RCC 7860 (cell line): Measurements from ENCODE around the gene BRD3.
A peak's percentile ranks its signal among the peaks of the same experiment; 100 is the strongest.
"Not testable (repeated sequence)": the region's sequence is repeated elsewhere in the genome, so short reads cannot be mapped to it uniquely, and the experiment has no call there.

ENCODE experiments used
- DNase-seq: peaks from one replicate; pipeline ENCODE4 v3.0.0-alpha.2; 2015; ENCODE audit warnings: low spot score
- FAIRE-seq: peaks from 2 replicates; lab custom pipeline; 2012; peaks lifted over from hg19 to GRCh38; lab: Jason Lieb, UNC

BRD3 gene

DNA sequence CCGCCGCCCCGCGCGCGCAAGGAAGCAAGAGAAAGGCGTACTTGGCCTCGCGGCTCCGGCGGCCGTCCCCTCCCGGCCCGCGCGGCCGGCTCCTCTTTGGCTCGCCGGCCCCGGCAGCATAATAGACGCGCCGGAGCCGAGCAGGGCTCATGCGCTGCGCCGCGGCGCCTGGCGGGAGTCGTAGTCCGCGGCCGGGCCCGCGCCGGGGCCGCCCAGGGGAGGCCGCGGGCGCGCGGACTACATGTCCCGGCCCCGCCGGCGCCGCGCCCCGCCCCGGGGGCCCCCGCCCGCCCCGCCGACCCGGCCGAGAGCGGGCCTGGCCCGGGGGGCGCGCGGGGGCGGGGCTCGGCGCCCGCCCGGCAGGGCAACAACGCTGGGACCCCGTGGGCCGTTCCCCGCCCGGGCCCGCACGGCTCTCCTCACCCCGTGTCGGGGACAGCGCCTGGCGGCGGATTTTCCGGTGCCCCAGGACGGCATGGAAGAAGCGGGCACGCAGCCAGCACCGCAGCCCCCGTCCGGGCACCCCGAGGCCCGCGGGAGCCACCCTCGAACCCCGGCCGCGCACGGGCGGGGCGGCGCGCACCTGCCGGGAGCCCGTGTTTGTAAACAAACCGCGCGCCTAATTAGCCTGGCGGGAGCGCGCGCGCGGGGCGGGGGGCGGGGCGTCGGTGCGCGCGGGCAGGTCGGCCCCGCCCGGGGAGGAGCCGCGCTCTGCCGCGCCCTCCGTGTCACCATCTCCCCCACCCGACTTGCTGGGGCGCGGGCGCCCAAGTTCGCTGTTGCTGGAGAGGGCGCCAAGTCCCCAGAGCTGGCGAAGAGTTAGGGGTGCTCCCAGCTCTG, at the start of gene BRD3:
BRD3 (minus strand) TSS at position 123 of the 840 bp plus-strand sequence. CDS start 14,549 bp downstream, outside the sequence.
- DNase-seq, result peak; percentile 71
- no peak for FAIRE-seq

GRCh38 chr9:134112561-134112960, 44.7 kb upstream of the BRD3 start:
- FAIRE-seq (no peak), DNase-seq (no peak)

DNA sequence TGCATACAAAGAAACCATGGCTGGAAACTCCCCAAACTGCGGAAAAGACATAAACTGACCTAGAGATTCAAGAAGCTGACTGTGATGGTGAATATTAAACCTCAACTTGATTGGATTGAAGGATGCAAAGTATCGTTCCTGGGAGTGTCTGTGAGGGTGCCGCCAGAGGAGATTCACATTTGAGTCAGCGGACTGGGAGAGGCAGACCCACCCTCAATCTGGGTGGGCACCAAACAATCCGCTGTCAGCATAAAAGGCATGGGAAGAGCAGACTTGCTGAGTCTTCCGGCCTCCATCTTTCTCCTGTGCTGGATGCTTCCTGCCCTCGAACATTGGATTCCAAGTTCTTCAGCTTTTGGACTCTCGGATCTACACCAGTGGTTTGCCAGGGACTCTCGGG, 43.2 kb upstream of the BRD3 start:
- DNase-seq (no peak), FAIRE-seq (no peak)

GRCh38 chr9:134103391-134103998, 35.7 kb upstream of the BRD3 start:
- FAIRE-seq, result no peak
- DNase-seq, result no peak

DNA sequence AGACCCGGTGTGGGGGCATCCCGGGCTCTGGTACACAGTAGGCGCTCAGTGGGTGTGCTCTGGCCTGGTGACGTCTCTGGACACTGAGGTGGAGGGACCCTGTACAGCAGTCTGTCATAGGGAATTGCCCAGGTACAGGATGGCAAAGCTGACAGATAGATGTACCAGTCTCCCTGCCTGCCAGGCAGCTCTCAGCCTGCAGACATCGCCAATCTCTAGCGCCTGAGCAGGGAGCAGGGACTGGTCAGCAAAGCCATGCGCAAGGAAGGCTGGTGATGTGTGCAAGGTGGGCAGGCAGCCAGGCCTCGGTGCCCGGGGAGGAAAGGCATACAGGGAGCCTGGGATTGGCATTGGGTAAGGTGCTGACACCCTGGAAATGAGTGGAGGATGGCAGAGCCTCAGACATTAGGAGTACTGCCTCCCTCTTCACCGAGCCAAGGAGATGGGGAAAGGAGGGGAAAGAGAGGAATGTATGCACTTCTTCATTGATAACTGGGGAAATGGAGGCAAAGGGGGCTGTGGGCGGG, 33.9 kb upstream of the BRD3 start:
- FAIRE-seq (no peak), DNase-seq (no peak)

DNA sequence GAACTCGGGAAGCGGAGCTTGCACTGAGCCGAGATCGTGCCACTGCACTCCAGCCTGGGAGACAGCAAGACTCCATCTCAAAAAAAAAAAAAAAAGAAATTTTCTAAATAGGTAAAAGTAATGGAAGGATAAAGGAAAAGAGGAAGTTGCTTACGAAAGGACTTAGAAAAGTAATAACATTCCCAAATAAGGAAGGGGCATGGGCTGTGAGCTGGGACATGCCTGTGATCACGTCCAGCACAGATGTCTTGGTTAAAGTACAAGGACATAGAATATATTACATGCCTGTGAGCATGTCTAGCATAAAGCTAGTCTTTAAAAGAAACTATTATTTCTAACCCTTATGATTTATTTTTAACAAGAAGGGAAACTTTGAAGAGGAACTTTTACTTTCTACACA, 33.3 kb upstream of the BRD3 start:
- not testable (repeated sequence) for DNase-seq, FAIRE-seq

- DNase-seq (no peak), FAIRE-seq (no peak)
These were observed 32.2 kb upstream of the BRD3 start for GRCh38 chr9:134100040-134100439.

- DNase-seq, result peak; percentile 47
- FAIRE-seq, result no peak
These were observed 31.4 kb upstream of the BRD3 start for GRCh38 chr9:134099123-134099761.

GRCh38 chr9:134089972-134090371, 22.1 kb upstream of the BRD3 start:
- FAIRE-seq (no peak), DNase-seq (no peak)

GRCh38 chr9:134088063-134088725, 20.4 kb upstream of the BRD3 start:
- FAIRE-seq (no peak), DNase-seq (no peak)

DNA sequence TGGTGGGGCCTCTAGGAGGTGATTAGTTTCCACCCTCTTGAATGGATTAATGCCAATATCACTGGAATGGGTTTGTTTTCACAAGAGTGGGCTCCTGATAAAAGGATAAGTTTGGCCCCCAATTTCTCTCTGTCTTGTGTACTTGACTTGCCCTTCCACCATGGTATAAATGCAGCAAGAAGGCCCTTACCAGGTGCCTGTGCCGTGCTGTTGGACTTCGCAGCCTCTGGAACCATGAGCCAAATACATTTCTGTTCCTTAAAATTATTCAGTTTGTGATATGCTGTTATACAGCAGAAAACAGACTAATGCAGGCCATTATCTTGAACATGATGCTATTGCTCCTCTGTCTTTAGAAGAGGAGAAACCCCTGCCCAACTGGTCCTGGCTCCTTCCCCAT, 17.8 kb upstream of the BRD3 start:
- DNase-seq (no peak), FAIRE-seq (no peak)

GRCh38 chr9:134083451-134083850, 15.6 kb upstream of the BRD3 start:
- FAIRE-seq (no peak), DNase-seq (no peak)

DNA sequence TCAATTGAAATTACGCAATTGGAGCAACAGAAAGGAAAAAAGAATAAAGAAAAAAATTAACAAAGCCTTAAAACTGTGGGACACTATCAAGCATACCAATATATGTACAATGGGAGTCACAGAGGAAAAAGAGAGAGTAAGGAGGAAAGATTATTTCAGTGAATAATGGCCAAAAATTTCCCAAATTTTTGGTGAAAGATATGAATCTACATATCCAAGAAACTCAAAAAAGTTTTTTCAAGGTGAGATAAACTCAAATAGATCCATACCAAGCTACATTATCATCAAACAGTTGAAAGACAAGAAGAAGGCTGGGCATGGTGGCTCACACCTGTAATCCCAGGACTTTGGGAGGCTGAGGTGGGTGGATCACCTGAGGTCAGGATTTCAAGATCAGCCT, 8.8 kb upstream of the BRD3 start:
- FAIRE-seq, result no peak

DNA sequence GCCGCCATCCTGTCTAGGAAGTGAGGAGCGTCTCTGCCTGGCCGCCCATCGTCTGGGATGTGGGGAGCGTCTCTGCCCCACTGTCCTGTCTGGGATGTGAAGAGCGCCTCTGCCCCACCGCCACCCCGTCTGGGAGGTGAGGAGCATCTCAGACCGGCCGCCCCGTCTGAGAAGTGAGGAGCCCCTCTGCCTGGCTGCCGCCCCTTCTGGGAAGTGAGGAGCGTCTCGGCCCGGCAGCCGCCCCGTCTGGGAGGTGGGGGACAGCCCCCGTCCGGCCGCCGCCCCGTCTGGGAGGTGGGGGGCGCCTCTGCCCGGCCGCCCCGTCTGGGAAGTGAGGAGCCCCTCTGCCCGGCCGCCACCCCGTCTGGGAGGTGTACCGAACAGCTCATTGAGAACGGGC, 7.9 kb upstream of the BRD3 start:
- DNase-seq, FAIRE-seq: not testable (repeated sequence)

More for the DNA sequence above, 8.8 kb upstream of the BRD3 start:
- no peak for DNase-seq

DNA sequence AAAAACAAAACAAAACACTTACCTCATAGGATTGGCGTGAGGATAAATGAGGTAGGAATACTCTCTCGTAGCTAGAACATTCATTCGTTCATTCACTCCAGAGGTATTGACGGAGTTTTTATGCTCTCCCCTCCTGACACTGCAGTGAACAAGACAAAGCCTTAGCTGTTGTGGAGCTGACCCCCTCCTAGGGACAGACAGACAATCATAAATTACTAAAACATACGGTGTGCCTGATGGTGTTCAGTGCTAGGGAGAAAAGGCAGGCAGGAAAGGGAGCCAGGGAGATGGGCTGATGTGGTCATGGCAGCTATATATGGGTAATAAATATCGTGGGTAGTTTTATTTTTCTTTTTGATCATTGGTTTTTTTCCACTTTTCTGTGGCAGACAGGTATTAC, 5.7 kb upstream of the BRD3 start:
- FAIRE-seq (no peak), DNase-seq (no peak)

GRCh38 chr9:134072683-134073082, 4.9 kb upstream of the BRD3 start:
- not testable (repeated sequence) for FAIRE-seq, DNase-seq

DNA sequence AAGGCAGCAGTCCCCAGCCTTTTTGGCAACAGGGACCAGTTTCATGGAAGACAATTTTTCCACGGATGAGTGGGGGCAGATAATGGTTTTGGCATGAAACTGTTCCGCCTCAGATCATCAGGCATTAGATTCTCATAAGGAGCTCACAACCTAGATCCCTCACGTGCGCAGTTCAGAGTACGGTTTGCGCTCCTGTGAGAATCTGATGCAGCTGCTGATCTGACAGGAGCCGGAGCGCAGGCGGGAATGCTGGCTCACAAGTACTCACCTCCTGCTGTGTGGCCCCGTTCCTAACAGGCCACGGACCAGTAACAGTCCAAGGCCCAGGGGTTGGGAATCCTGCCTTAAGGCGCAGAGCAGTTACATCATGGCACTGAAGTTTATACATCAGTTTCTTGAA, 3.3 kb upstream of the BRD3 start:
- no peak for DNase-seq
- no peak for FAIRE-seq

DNA sequence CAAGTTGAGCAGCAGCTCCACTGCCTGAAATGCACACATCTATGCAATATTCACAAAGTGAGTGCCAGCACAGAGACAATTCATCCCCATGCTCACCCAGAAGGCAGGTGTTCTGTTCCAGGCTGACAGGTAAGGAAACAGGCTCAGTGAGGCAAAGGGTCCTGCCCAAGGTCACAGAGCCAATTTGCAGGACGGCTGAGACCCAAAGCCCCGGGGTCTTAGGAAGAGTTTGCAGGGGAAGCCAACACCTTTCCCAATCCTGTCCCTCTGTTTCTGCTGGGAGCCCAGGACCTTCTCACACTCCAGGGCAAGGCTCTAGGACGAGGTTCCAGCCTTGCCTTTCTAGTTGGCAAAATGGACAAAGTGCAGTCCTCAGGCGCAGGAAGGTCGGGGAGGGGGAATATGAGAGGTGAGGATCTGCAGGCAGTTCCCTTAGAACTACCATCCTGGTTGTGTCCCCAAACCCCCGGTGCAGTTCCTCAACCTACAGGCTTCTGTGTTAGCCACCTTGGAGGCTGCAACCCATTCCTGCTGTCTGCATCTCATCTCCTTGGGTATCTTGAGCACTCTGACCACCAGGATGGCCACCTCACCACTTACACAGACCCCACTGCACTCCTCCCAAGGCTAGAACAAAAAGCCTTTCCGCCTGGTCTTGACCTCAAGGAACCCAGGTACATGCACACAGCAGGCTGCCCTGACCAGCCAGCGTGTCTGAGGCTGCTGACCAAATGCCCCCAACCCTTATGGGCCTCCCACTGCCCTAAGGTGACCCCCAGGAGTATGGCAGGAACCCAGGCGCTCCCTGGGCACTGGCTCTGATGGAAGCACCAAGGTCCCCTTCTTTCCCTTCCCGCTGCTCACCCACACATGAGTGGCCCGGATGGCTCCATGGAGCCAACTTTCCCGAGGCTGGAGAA, 1.9 kb upstream of the BRD3 start:
- FAIRE-seq, result no peak

GRCh38 chr9:134068744-134069479, 1.1 kb upstream of the BRD3 start:
- DNase-seq, result no peak
- no peak for FAIRE-seq

More for the DNA sequence above, 1.9 kb upstream of the BRD3 start:
- DNase-seq, result no peak
